ENCODE results near the gene POPDC3.

GRCh38 chr6:105167914-105168313 lies 11.9 kb downstream of the POPDC3 start:
- TF ChIP-seq CTCF (IDR thresholded peaks at IDR 0.05 in 4 of 5, conservative IDR thresholded peaks at IDR 0.05 in 1 of 5) (no peak), POLR2A (IDR thresholded peaks at IDR 0.05) (no peak)
